Thyroid gland (tissue), 4 donors: ENCODE measurements around the gene HK2. TPM values are rescaled to one million over a fixed set of nuclear protein-coding genes. Genes with fewer than 3 reads are reported as not detected.
A peak's percentile ranks its signal among the peaks of the same experiment; 100 is the strongest.

Experiments
- DNase-seq, 2 donors: peaks; one replicate each; pipeline ENCODE4 v3.0.0-alpha.2; 2019
- H3K27ac ChIP-seq, 3 donors: fragments of 200-600 bp; sonication (generic); 1 replicate in 2 of 3; 2 replicates in 1 of 3; pipeline ENCODE4 v1.5.1; 2016 to 2019; ENCODE audit warnings: mild to moderate bottlenecking in 1 of 3, moderate library complexity in 1 of 3
- H3K27me3 ChIP-seq: fragments of 200-600 bp; sonication (generic); one replicate; pipeline ENCODE4 v1.5.1; 2019
- H3K36me3 ChIP-seq, 2 donors: fragments of 200-600 bp; sonication (generic); one replicate each; pipeline ENCODE4 v1.5.1; 2016 to 2019
- H3K4me1 ChIP-seq, 2 donors: fragments of 200-600 bp; sonication (generic); one replicate each; pipeline ENCODE4 v1.5.1; 2017 to 2019
- H3K4me3 ChIP-seq, 3 donors: fragments of 200-600 bp; sonication (generic); replicated peaks in 1 of 3; 1 replicate in 2 of 3; 2 replicates in 1 of 3; pipeline ENCODE4 v1.5.1; 2016; ENCODE audit warnings: mild to moderate bottlenecking in 1 of 3
- H3K9me3 ChIP-seq: fragments of 200-600 bp; sonication (generic); one replicate; pipeline ENCODE4 v1.5.1; 2017
- CTCF ChIP-seq, 6 experiments: fragments of 200-600 bp in 3 of 6; fragments of 450-650 bp in 3 of 6; sonication (generic) in 3 of 6; IDR thresholded peaks; one replicate each; pipeline ENCODE4 v1.5.1; 2016 to 2019; ENCODE audit warnings: antibody characterized with exemption in 6 of 6, mild to moderate bottlenecking in 2 of 6, inconsistent platforms in 1 of 6, moderate library complexity in 1 of 6
- POLR2A ChIP-seq, 2 donors: fragments of 450-650 bp; IDR thresholded peaks; one replicate each; pipeline ENCODE4 v1.6.1; 2017; ENCODE audit warnings: antibody characterized with exemption in 2 of 2, mild to moderate bottlenecking in 2 of 2, moderate library complexity in 1 of 2
- WGBS, 2 donors: methylation state at CpG; one replicate each; pipeline ENCODE4 v1.1.5; 2017; 5-methylcytosine and 5-hydroxymethylcytosine counted together
- intact Hi-C: fragments of 100-400 bp; cut with DNase I; formaldehyde crosslinking; loops from one replicate; pipeline ENCODE4 v1.15.1; 2023
- total RNA-seq, 4 donors: library from RNA; depleted of rRNA; stranded (reverse); fragments of >200 nt; gene quantifications; one replicate each; pipeline ENCODE4 v1.2.3, GENCODE V29; 2016

HK2 gene
- total RNA-seq, 4 donors from 2014 or later: 6.7 to 47.8 (median 26.9) TPM

- H3K4me3 ChIP-seq: no peak overlapping the region
- H3K27me3 ChIP-seq: no peaks in the 10 kb centered on the region
- no peaks in the 10 kb centered on the region for H3K9me3 ChIP-seq
- no peaks in the 10 kb centered on the region for H3K36me3 ChIP-seq
- intact Hi-C loops: no loop called here
- peak overlapping the region in 2 of 3 donors; percentile 8 to 44 for H3K27ac ChIP-seq
- WGBS, 2 donors: 62 to 73% methylated on average over 3 of the region's 3 CpGs
- no peak for TF ChIP-seq POLR2A (IDR thresholded peaks at IDR 0.05)
- no peak for TF ChIP-seq CTCF (IDR thresholded peaks at IDR 0.05)
- H3K4me1 ChIP-seq: peaks cover 4 to 34% of the 10 kb centered on the region in 2 donors
- DNase-seq: no peak
Measured at GRCh38 chr2:74843433-74843832, 9.5 kb downstream of the HK2 start.

DNA sequence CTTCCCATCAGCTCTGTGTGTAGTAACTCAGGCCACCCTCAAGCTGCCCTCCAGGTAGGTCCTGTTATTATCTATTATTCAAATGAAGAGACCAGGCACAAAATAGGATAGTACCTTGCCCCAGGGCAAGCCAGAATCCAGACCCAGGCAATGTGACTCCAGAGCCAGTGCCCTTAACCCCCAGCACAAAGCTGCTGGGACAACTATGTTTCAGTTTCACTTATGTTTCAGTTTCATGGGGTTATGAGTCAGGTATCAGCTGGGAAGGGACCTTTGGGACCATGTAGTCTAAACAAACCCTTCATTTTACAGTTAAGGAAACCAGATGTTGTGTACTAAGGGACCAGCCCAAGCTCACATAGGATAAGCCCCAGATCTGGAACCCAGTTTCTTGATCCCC lies 10.0 kb downstream of the HK2 start:
- H3K27me3 ChIP-seq: no peaks in the 10 kb centered on the region
- DNase-seq: no peak
- TF ChIP-seq POLR2A (IDR thresholded peaks at IDR 0.05) (no peak), CTCF (IDR thresholded peaks at IDR 0.05) (no peak)
- H3K4me3 ChIP-seq: no peak overlapping the region
- no peaks in the 10 kb centered on the region for H3K36me3 ChIP-seq
- H3K9me3 ChIP-seq: no peaks in the 10 kb centered on the region
- intact Hi-C loops: no loop called here
- H3K27ac ChIP-seq: peak overlapping the region in 2 of 3 donors; percentile 8 to 44
- peaks cover 4 to 34% of the 10 kb centered on the region in 2 donors for H3K4me1 ChIP-seq

GRCh38 chr2:74844752-74845151 lies 10.8 kb downstream of the HK2 start:
- WGBS, 2 donors: 88 to 98% methylated on average over 4 of the region's 4 CpGs
- no peaks in the 10 kb centered on the region for H3K36me3 ChIP-seq
- H3K9me3 ChIP-seq: no peaks in the 10 kb centered on the region
- no peak for DNase-seq
- peak overlapping the region in 2 of 3 donors; percentile 65 to 80 for H3K27ac ChIP-seq
- H3K4me1 ChIP-seq: peaks cover 7 to 40% of the 10 kb centered on the region in 2 donors
- H3K4me3 ChIP-seq: no peak overlapping the region
- no peaks in the 10 kb centered on the region for H3K27me3 ChIP-seq
- intact Hi-C loops: no loop called here
- TF ChIP-seq POLR2A (IDR thresholded peaks at IDR 0.05) (no peak), CTCF (IDR thresholded peaks at IDR 0.05) (no peak)

- H3K4me3 ChIP-seq: no peak overlapping the region
Measured at GRCh38 chr2:74845217-74845751, 11.4 kb downstream of the HK2 start.

More at GRCh38 chr2:74845217-74845751, 11.4 kb downstream of the HK2 start:
- TF ChIP-seq POLR2A (IDR thresholded peaks at IDR 0.05) (peak in 1 of 2 donors; percentile 43), CTCF (IDR thresholded peaks at IDR 0.05) (no peak)
- Histone ChIP-seq H3K27me3 (no peaks in the 10 kb centered on the region), H3K9me3 (no peaks in the 10 kb centered on the region), H3K27ac (peak overlapping the region; percentile 39 to 80 (median 65)), H3K4me1 (peaks cover 7 to 45% of the 10 kb centered on the region in 2 donors), H3K36me3 (no peaks in the 10 kb centered on the region)
- WGBS, 2 donors: 8 to 40% methylated on average over 2 to 8 of the region's 8 CpGs
- DNase-seq: peak; percentile 87 to 91
- intact Hi-C loops: no loop called here
